Keratinocyte (primary cell): ENCODE measurements around the gene COL9A2. TPM values are rescaled to one million over a fixed set of nuclear protein-coding genes. Genes with fewer than 3 reads are reported as not detected.

Experiments used
- DNase-seq: peaks from one replicate; pipeline ENCODE4 v3.0.0-alpha.2; 2011; ENCODE audit warnings: low read depth, missing footprints, low spot score
- FAIRE-seq: peaks from 2 replicates; lab custom pipeline; 2011; peaks lifted over from hg19 to GRCh38; lab: Jason Lieb, UNC
- H2AFZ ChIP-seq: 2 replicates; pipeline ENCODE4 v1.6.0; 2012; ENCODE audit warnings: low read length, control low read depth, inconsistent platforms; ENCODE audit not compliant: control insufficient read depth
- H3K27ac ChIP-seq: 2 replicates; pipeline ENCODE4 v1.5.1; 2011; ENCODE audit warnings: low read length; ENCODE audit not compliant: control insufficient read depth, insufficient read depth
- H3K27me3 ChIP-seq: 3 replicates; pipeline ENCODE4 v1.6.0; 2011; ENCODE audit warnings: low read length; ENCODE audit not compliant: control insufficient read depth, insufficient read depth; ENCODE audit errors: extremely low read depth
- H3K36me3 ChIP-seq, 2 experiments: 2 replicates in 1 of 2; 3 replicates in 1 of 2; pipeline ENCODE4 v1.5.1; 2011; ENCODE audit warnings: low read length in 2 of 2, mild to moderate bottlenecking in 1 of 2; ENCODE audit not compliant: control insufficient read depth in 2 of 2, insufficient read depth in 2 of 2; ENCODE audit errors: extremely low read depth in 1 of 2
- H3K4me1 ChIP-seq: 3 replicates; pipeline ENCODE4 v1.5.1; 2011; ENCODE audit warnings: low read length; ENCODE audit not compliant: control insufficient read depth, insufficient read depth; ENCODE audit errors: extremely low read depth
- H3K4me2 ChIP-seq: 3 replicates; pipeline ENCODE4 v1.6.0; 2011; ENCODE audit warnings: low read depth, low read length; ENCODE audit not compliant: control insufficient read depth, insufficient read depth; ENCODE audit errors: extremely low read depth
- H3K4me3 ChIP-seq, 3 experiments: fragments of 200-600 bp in 1 of 3; sonication (generic) in 1 of 3; 2 replicates in 2 of 3; 3 replicates in 1 of 3; pipeline ENCODE4 v1.5.1; 2011 to 2016; ENCODE audit warnings: low read length in 3 of 3, mild to moderate bottlenecking in 3 of 3, control low read depth in 2 of 3, inconsistent platforms in 1 of 3, low read depth in 1 of 3, mixed read lengths in 1 of 3, mixed run types in 1 of 3, moderate library complexity in 1 of 3; ENCODE audit not compliant: control insufficient read depth in 2 of 3, insufficient read depth in 2 of 3; ENCODE audit errors: extremely low read depth in 1 of 3
- H3K79me2 ChIP-seq: 2 replicates; pipeline ENCODE4 v1.6.0; 2012; ENCODE audit warnings: low read length; ENCODE audit not compliant: control insufficient read depth, insufficient read depth
- H3K9ac ChIP-seq: 3 replicates; pipeline ENCODE4 v1.6.0; 2011; ENCODE audit warnings: low read length; ENCODE audit not compliant: control insufficient read depth, insufficient read depth; ENCODE audit errors: extremely low read depth
- H3K9me1 ChIP-seq: 3 replicates; pipeline ENCODE4 v1.6.0; 2011; ENCODE audit warnings: low read length; ENCODE audit not compliant: control insufficient read depth, insufficient read depth; ENCODE audit errors: extremely low read depth
- H3K9me3 ChIP-seq: 2 replicates; pipeline ENCODE4 v1.5.1; 2012; ENCODE audit warnings: low read depth, low read length; ENCODE audit not compliant: control insufficient read depth
- H4K20me1 ChIP-seq: 3 replicates; pipeline ENCODE4 v1.6.0; 2011; ENCODE audit warnings: low read length; ENCODE audit not compliant: control insufficient read depth, insufficient read depth; ENCODE audit errors: extremely low read depth
- EZH2 ChIP-seq: IDR thresholded peaks from one replicate; pipeline ENCODE4 v1.6.1; 2012; ENCODE audit warnings: inconsistent platforms, mild to moderate bottlenecking, low read length, moderate library complexity
- dilution Hi-C: fragments of 300-500 bp; cut with MboI; formaldehyde crosslinking; loops from one replicate; pipeline ENCODE4 v1.7.0; 2020; ENCODE audit warnings: low sequenced_read_pairs; ENCODE audit not compliant: extremely low pct_ligation_motif_present
- polyA plus RNA-seq, 5 experiments: library from polyadenylated mRNA; depleted of rRNA in 3 of 5; stranded (reverse) in 3 of 5; stranded (forward) in 1 of 5; unstranded in 1 of 5; fragments of >200 nt; gene quantifications; 1 replicate in 1 of 5; 2 replicates in 3 of 5; 3 replicates in 1 of 5; pipeline versions ENCODE4 v1.2.1 to v1.2.3, GENCODE V29; 2011 to 2012; ENCODE audit warnings: missing spikeins in 2 of 5, low read depth in 1 of 5, low replicate concordance in 1 of 5
- TF ChIP-seq, protein P1 (sequence below), 3 experiments: IDR thresholded peaks in 1 of 3; conservative IDR thresholded peaks in 1 of 3; optimal IDR thresholded peaks in 1 of 3; 2 replicates in 2 of 3; 3 replicates in 1 of 3; pipeline versions ENCODE3 to v1.5.1; 2011; ENCODE audit warnings: low read length in 3 of 3, mild to moderate bottlenecking in 3 of 3, moderate library complexity in 2 of 3, control low read depth in 1 of 3, inconsistent platforms in 1 of 3; ENCODE audit not compliant: insufficient read depth in 2 of 3; ENCODE audit errors: extremely low read depth in 1 of 3

COL9A2 gene
- polyA plus RNA-seq, 1 donor (not counting 4 experiments of a cell fraction or from before 2014, with no cell fraction given), result 1.6 TPM

DNA sequence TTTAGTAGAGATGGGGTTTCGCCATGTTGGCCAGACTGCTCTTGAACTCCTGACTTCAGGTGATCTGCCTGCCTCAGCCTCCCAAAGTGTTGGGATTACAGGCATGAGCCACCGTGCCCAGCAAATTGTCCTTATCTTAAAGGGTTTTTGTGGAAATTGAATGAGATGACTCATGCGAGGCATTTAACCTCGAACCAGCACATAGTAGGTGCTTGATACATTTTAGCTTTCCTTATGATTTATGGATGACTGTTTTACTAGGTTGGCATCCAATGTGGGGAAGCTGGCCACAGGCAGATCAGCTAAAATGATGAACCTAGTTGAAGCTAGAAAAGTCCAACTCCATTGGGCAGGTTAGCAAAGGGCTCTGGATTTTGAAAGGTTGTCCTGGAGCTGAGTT lies 1.4 kb upstream of the COL9A2 start:
- FAIRE-seq, result peak; percentile 39
- dilution Hi-C loops, result no loop called here

DNA sequence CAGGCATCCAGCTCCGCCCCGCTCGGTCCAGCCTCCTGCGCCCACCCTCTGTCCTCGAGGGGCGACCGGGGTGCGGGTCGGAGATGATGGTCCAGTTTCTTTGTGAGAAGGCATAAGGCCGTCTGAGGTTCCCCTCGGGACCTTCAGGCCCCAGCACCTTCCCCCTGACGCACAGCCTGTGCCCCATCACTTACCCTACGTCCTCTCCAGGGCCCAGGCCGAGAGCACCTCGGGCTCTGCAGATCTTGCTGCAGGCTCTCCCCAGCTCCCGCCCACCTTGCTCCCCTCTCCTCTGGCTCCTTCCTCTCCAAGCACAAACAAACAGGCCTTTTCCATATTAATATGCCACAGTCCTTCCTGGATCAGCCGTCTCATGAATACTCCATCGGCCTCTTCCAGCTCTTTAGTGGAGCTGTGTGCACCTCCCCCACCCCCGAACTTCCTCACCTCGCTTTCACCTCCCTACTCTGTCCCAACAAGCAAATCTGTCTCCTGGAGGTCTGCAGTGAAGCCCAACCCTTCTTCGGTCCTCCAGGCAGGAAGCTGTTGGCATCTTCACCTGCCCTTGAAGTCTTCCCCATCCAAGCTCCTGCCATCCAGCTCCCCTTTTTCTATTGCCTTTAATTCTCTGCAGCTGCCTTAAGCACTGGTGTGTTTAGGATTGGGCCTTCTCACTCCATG lies 448 bp upstream of the COL9A2 start:
- H3K4me3 ChIP-seq, result no peak overlapping the region

More for the DNA sequence above, 1.4 kb upstream of the COL9A2 start:
- H3K9me3 ChIP-seq, result no peaks in the 10 kb centered on the region
- peaks cover 12% of the 10 kb centered on the region for H3K4me1 ChIP-seq
- peaks cover 26% of the 10 kb centered on the region for H3K27me3 ChIP-seq
- H3K27ac ChIP-seq, result no peak overlapping the region
- no peak overlapping the region for H3K9ac ChIP-seq
- H3K36me3 ChIP-seq, result no peaks in the 10 kb centered on the region
- DNase-seq, result no peak
- no peaks in the 10 kb centered on the region for H3K9me1 ChIP-seq
- H4K20me1 ChIP-seq, result no peaks in the 10 kb centered on the region
- H3K4me3 ChIP-seq, result no peak overlapping the region
- H3K4me2 ChIP-seq, result no peak overlapping the region
- no peak overlapping the region for H2AFZ ChIP-seq
- no peaks in the 10 kb centered on the region for H3K79me2 ChIP-seq
- TF ChIP-seq, protein P1, sequence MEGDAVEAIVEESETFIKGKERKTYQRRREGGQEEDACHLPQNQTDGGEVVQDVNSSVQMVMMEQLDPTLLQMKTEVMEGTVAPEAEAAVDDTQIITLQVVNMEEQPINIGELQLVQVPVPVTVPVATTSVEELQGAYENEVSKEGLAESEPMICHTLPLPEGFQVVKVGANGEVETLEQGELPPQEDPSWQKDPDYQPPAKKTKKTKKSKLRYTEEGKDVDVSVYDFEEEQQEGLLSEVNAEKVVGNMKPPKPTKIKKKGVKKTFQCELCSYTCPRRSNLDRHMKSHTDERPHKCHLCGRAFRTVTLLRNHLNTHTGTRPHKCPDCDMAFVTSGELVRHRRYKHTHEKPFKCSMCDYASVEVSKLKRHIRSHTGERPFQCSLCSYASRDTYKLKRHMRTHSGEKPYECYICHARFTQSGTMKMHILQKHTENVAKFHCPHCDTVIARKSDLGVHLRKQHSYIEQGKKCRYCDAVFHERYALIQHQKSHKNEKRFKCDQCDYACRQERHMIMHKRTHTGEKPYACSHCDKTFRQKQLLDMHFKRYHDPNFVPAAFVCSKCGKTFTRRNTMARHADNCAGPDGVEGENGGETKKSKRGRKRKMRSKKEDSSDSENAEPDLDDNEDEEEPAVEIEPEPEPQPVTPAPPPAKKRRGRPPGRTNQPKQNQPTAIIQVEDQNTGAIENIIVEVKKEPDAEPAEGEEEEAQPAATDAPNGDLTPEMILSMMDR (optimal IDR thresholded peaks at IDR 0.05 in 1 of 3, IDR thresholded peaks at IDR 0.05 in 1 of 3, conservative IDR thresholded peaks at IDR 0.05 in 1 of 3; ENCODE audit: extremely low read depth in 1 of 3, insufficient read depth in 2 of 3, low read length in 3 of 3), result no peak
- no peak for TF ChIP-seq EZH2

More for the DNA sequence above, 448 bp upstream of the COL9A2 start:
- Histone ChIP-seq H3K79me2 (no peaks in the 10 kb centered on the region), H3K4me2 (peak overlapping the region; percentile 27), H3K27me3 (peaks cover 26% of the 10 kb centered on the region), H3K9me3 (no peaks in the 10 kb centered on the region), H3K9me1 (no peaks in the 10 kb centered on the region), H3K27ac (no peak overlapping the region), H2AFZ (no peak overlapping the region), H4K20me1 (no peaks in the 10 kb centered on the region), H3K9ac (no peak overlapping the region), H3K4me1 (peaks cover 12% of the 10 kb centered on the region), H3K36me3 (no peaks in the 10 kb centered on the region)
- TF ChIP-seq EZH2, result peak; percentile 47
- TF ChIP-seq, protein P1 (optimal IDR thresholded peaks at IDR 0.05 in 1 of 3, IDR thresholded peaks at IDR 0.05 in 1 of 3, conservative IDR thresholded peaks at IDR 0.05 in 1 of 3; ENCODE audit: extremely low read depth in 1 of 3, insufficient read depth in 2 of 3, low read length in 3 of 3), result no peak
- no peak for FAIRE-seq
- dilution Hi-C loops, result no loop called here
- DNase-seq, result no peak
